Osteoblast (primary cell): ENCODE measurements around the gene THRSP. TPM values are rescaled to one million over a fixed set of nuclear protein-coding genes. Genes with fewer than 3 reads are reported as not detected.
"Not testable (repeated sequence)": the region's sequence is repeated elsewhere in the genome, so short reads cannot be mapped to it uniquely, and the experiment has no call there.

ENCODE experiments used
- DNase-seq: peaks from one replicate; pipeline ENCODE4 v3.0.0; 2011; ENCODE audit warnings: low spot score, mixed read lengths; ENCODE audit not compliant: insufficient read length; ENCODE audit errors: missing footprints
- H2AFZ ChIP-seq: 2 replicates; pipeline ENCODE4 v1.6.0; 2011; ENCODE audit warnings: mild to moderate bottlenecking, low read length
- H3K27ac ChIP-seq: 2 replicates; pipeline ENCODE4 v1.5.1; 2011; ENCODE audit warnings: mild to moderate bottlenecking, low read depth, low read length, moderate library complexity
- H3K27me3 ChIP-seq: 2 replicates; pipeline ENCODE4 v1.6.0; 2012; ENCODE audit warnings: mild to moderate bottlenecking, control low read depth, inconsistent platforms, low read length, moderate library complexity; ENCODE audit not compliant: insufficient read depth
- H3K36me3 ChIP-seq: 2 replicates; pipeline ENCODE4 v1.5.1; 2011; ENCODE audit warnings: mild to moderate bottlenecking, low read length, control low read depth, moderate library complexity; ENCODE audit not compliant: insufficient read depth
- H3K4me1 ChIP-seq: 2 replicates; pipeline ENCODE4 v1.5.1; 2011; ENCODE audit warnings: mild to moderate bottlenecking, low read length, control low read depth, moderate library complexity; ENCODE audit not compliant: insufficient read depth
- H3K4me2 ChIP-seq: 2 replicates; pipeline ENCODE4 v1.6.0; 2011; ENCODE audit warnings: mild to moderate bottlenecking, low read length; ENCODE audit not compliant: insufficient read depth
- H3K4me3 ChIP-seq: fragments of 200-600 bp; sonication (generic); 3 replicates; pipeline ENCODE4 v1.5.1; 2012; ENCODE audit warnings: mild to moderate bottlenecking, low read length, inconsistent platforms; ENCODE audit not compliant: insufficient read depth
- H3K79me2 ChIP-seq: 2 replicates; pipeline ENCODE4 v1.6.0; 2012; ENCODE audit warnings: mild to moderate bottlenecking, low read length, control low read depth, inconsistent platforms; ENCODE audit not compliant: insufficient read depth
- H3K9me3 ChIP-seq: 2 replicates; pipeline ENCODE4 v1.5.1; 2011; ENCODE audit warnings: low read depth, low read length, control low read depth
- H4K20me1 ChIP-seq: 2 replicates; pipeline ENCODE4 v1.6.0; 2012; ENCODE audit warnings: mild to moderate bottlenecking, low read length, control low read depth; ENCODE audit not compliant: insufficient read depth
- CTCF ChIP-seq: IDR thresholded peaks from 2 replicates; pipeline ENCODE4 v1.5.1; 2011; ENCODE audit warnings: mild to moderate bottlenecking, low read depth, low read length, moderate library complexity; ENCODE audit errors: extremely low read depth
- total RNA-seq: library from RNA; depleted of rRNA; stranded (reverse); fragments of >200 nt; gene quantifications from 2 replicates; pipeline ENCODE4 v1.2.3, GENCODE V29; 2012

Gene THRSP
- total RNA-seq, 1 donor: not detected

DNA sequence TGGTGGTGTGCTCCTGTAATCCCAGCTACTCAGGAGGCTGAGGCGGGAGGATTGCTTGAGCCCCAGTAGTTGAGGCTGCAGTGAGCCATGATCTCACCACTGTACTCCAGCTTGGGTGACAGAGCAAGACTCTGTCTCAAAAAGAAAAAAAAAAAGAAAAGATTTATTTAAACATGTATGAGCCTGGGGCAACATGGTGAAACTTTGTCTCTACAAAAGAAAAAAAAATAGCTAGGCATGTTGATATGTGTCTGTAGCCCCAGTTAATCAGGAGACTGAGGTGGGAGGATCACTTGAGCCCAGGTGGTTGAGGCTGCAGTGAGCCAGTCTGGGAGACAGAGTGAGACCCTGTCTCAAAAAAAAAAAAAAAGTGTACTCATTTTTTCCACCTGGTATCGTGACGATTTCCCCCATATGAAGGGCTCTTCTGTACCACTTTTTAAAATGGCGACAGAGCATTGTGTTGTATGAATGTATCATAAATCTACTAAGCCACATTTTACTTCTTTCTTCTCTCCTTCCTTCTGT lies 24.2 kb upstream of the THRSP start:
- Histone ChIP-seq H3K36me3 (no peaks in the 10 kb centered on the region), H3K79me2 (no peaks in the 10 kb centered on the region), H3K4me2 (peak overlapping the region; percentile 82), H3K4me3 (no peak overlapping the region), H3K27me3 (no peaks in the 10 kb centered on the region), H3K4me1 (peaks cover 18% of the 10 kb centered on the region), H2AFZ (peak overlapping the region; percentile 90), H3K9me3 (no peaks in the 10 kb centered on the region), H4K20me1 (no peaks in the 10 kb centered on the region), H3K27ac (peak overlapping the region; percentile 94)
- no peak for DNase-seq
- no peak for TF ChIP-seq CTCF

DNA sequence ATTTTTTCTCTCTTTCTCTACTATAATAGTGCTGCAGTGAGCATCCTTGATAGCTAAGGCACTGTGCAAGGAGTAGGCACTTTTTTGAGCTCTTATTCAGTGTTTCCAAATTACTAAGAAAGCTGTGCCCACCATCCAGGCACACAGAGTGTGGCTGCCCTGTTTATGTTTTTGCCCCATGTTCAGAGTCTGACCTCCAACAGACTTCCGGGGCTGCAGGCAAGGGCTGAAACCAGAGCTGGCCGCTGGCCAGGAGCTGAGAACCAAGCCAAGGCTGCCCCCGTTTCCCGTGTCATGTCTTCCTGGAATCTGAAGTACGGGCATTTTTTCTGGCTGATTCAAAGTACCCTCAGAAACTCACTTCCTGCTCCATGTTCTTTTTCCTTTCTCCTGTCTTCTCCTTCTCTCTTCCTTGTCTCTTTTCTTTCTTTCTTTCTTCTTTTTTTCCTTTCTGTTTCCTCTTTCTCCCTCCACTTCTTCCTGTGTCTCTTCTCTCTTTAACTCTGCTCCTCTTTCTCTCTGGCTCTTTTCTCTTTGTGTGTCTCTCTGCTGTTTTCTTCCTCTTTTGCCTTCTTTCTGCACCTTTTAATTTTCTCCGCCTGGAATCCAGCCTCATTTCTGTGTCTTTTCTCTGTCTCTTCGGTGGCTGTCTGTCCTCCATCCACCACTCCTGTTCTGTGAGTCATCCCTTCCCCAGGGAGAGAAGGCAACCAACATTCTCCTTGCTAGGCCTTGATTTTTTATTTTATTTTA lies 23.6 kb upstream of the THRSP start:
- Histone ChIP-seq H2AFZ (peak overlapping the region; percentile 90), H3K36me3 (no peaks in the 10 kb centered on the region), H3K27me3 (no peaks in the 10 kb centered on the region), H3K79me2 (no peaks in the 10 kb centered on the region), H3K9me3 (no peaks in the 10 kb centered on the region), H3K4me3 (peak overlapping the region; percentile 58), H3K4me2 (peak overlapping the region; percentile 82), H4K20me1 (no peaks in the 10 kb centered on the region), H3K4me1 (peaks cover 18% of the 10 kb centered on the region), H3K27ac (peak overlapping the region; percentile 94)
- peak; percentile 93 for DNase-seq
- no peak for TF ChIP-seq CTCF

GRCh38 chr11:78040691-78041379 lies 22.8 kb upstream of the THRSP start:
- Histone ChIP-seq H3K27me3 (no peaks in the 10 kb centered on the region), H3K4me3 (peak overlapping the region; percentile 15), H3K9me3 (no peaks in the 10 kb centered on the region), H3K4me2 (peak overlapping the region; percentile 82), H3K79me2 (no peaks in the 10 kb centered on the region), H3K4me1 (peaks cover 23% of the 10 kb centered on the region), H2AFZ (peak overlapping the region; percentile 71), H4K20me1 (no peaks in the 10 kb centered on the region), H3K27ac (peak overlapping the region; percentile 94), H3K36me3 (no peaks in the 10 kb centered on the region)
- no peak for TF ChIP-seq CTCF
- DNase-seq: no peak

DNA sequence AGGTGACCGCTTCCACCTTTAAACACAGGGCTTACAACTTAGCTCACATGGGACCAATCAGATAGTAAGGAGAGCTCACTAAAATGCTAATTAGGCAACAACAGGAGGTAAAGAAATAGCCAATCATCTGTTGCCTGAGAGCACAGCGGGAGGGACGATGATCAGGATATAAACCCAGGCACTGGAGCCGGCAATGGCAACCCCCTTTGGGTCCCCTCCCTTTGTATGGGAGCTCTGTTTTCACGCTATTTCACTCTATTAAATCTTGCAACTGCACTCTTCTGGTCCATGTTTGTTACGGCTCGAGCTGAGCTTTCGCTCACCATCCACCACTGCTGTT lies 22.3 kb upstream of the THRSP start:
- not testable (repeated sequence) for H3K4me3 ChIP-seq, H3K79me2 ChIP-seq, H4K20me1 ChIP-seq, H3K36me3 ChIP-seq, DNase-seq, H3K27ac ChIP-seq, H3K9me3 ChIP-seq, H3K4me2 ChIP-seq, H3K27me3 ChIP-seq, H2AFZ ChIP-seq
- peaks cover 26% of the 10 kb centered on the region for H3K4me1 ChIP-seq
